ENCODE results near the gene SEC22C. TPM values are rescaled to one million over a fixed set of nuclear protein-coding genes. Genes with fewer than 3 reads are reported as not detected.

The SEC22C gene
- total RNA-seq, 1 donor from 2014 or later = 48.6 TPM

- Histone ChIP-seq H2AFZ (replicated peaks) (no peak overlapping the region), H3K9me3 (ENCODE audit: low read depth) (no peaks in the 10 kb centered on the region), H3K9ac (no peak overlapping the region), H3K4me1 (no peaks in the 10 kb centered on the region), H3K27ac (no peak overlapping the region), H3F3A (ENCODE audit: low read depth) (no peaks in the 10 kb centered on the region), H3K27me3 (no peaks in the 10 kb centered on the region), H3K36me3 (no peaks in the 10 kb centered on the region), H4K20me1 (ENCODE audit: low read depth) (no peaks in the 10 kb centered on the region), H3K4me3 (no peak overlapping the region), H3K4me2 (no peak overlapping the region), H3K79me2 (ENCODE audit: low read depth) (no peaks in the 10 kb centered on the region)
- Mint-ChIP-seq H3K4me3 (no peak overlapping the region), H3K9me3 (no peaks in the 10 kb centered on the region), H3K36me3 (peaks cover 1% of the 10 kb centered on the region), H3K27me3 (ENCODE audit: insufficient read depth, low read depth) (peaks cover 9% of the 10 kb centered on the region), H3K27ac (no peak overlapping the region), H3K4me1 (peaks cover 4% of the 10 kb centered on the region)
- DNase-seq (ENCODE audit: low spot score) = no peak
- TF ChIP-seq, protein P1, sequence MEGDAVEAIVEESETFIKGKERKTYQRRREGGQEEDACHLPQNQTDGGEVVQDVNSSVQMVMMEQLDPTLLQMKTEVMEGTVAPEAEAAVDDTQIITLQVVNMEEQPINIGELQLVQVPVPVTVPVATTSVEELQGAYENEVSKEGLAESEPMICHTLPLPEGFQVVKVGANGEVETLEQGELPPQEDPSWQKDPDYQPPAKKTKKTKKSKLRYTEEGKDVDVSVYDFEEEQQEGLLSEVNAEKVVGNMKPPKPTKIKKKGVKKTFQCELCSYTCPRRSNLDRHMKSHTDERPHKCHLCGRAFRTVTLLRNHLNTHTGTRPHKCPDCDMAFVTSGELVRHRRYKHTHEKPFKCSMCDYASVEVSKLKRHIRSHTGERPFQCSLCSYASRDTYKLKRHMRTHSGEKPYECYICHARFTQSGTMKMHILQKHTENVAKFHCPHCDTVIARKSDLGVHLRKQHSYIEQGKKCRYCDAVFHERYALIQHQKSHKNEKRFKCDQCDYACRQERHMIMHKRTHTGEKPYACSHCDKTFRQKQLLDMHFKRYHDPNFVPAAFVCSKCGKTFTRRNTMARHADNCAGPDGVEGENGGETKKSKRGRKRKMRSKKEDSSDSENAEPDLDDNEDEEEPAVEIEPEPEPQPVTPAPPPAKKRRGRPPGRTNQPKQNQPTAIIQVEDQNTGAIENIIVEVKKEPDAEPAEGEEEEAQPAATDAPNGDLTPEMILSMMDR (IDR thresholded peaks at IDR 0.05) = no peak
- TF ChIP-seq EZH2phosphoT487 (IDR thresholded peaks at IDR 0.05) = no peak
- no peak for TF ChIP-seq EZH2 (IDR thresholded peaks at IDR 0.05)
Observed at GRCh38 chr3:42544492-42545283, 37.1 kb downstream of the SEC22C start.

- H3K9ac ChIP-seq = no peak overlapping the region
- no peak overlapping the region for H3K4me2 ChIP-seq
- no peaks in the 10 kb centered on the region for H3K27me3 ChIP-seq
- H3K9me3 Mint-ChIP-seq = no peaks in the 10 kb centered on the region
- no peaks in the 10 kb centered on the region for H3F3A ChIP-seq (ENCODE audit: low read depth)
- no peak overlapping the region for H2AFZ ChIP-seq (replicated peaks)
- peaks cover 4% of the 10 kb centered on the region for H3K4me1 Mint-ChIP-seq
- H3K4me3 ChIP-seq = no peak overlapping the region
- H3K27me3 Mint-ChIP-seq (ENCODE audit: insufficient read depth, low read depth) = peaks cover 10% of the 10 kb centered on the region
- TF ChIP-seq EZH2 (IDR thresholded peaks at IDR 0.05) (no peak), EZH2phosphoT487 (IDR thresholded peaks at IDR 0.05) (no peak)
- TF ChIP-seq, protein P1 (IDR thresholded peaks at IDR 0.05) = no peak
- no peaks in the 10 kb centered on the region for H3K36me3 ChIP-seq
- no peaks in the 10 kb centered on the region for H4K20me1 ChIP-seq (ENCODE audit: low read depth)
- no peaks in the 10 kb centered on the region for H3K9me3 ChIP-seq (ENCODE audit: low read depth)
- H3K4me1 ChIP-seq = no peaks in the 10 kb centered on the region
- H3K79me2 ChIP-seq (ENCODE audit: low read depth) = no peaks in the 10 kb centered on the region
- no peak for DNase-seq (ENCODE audit: low spot score)
- peaks cover 1% of the 10 kb centered on the region for H3K36me3 Mint-ChIP-seq
- no peak overlapping the region for H3K27ac ChIP-seq
- H3K27ac Mint-ChIP-seq = no peak overlapping the region
- no peak overlapping the region for H3K4me3 Mint-ChIP-seq
Observed at GRCh38 chr3:42541079-42541478, 40.7 kb downstream of the SEC22C start.

- Mint-ChIP-seq H3K4me3 (no peak overlapping the region), H3K9me3 (no peaks in the 10 kb centered on the region), H3K27me3 (ENCODE audit: insufficient read depth, low read depth) (peaks cover 7% of the 10 kb centered on the region), H3K27ac (no peak overlapping the region), H3K4me1 (no peaks in the 10 kb centered on the region), H3K36me3 (no peaks in the 10 kb centered on the region)
- no peaks in the 10 kb centered on the region for H3K36me3 ChIP-seq
- no peaks in the 10 kb centered on the region for H3K4me1 ChIP-seq
- H4K20me1 ChIP-seq (ENCODE audit: low read depth) = no peaks in the 10 kb centered on the region
- no peak overlapping the region for H3K4me3 ChIP-seq
- no peaks in the 10 kb centered on the region for H3K27me3 ChIP-seq
- H3K9me3 ChIP-seq (ENCODE audit: low read depth) = no peaks in the 10 kb centered on the region
- H3K4me2 ChIP-seq = no peak overlapping the region
- TF ChIP-seq EZH2phosphoT487 (IDR thresholded peaks at IDR 0.05) (no peak), EZH2 (IDR thresholded peaks at IDR 0.05) (no peak)
- TF ChIP-seq, protein P1 (IDR thresholded peaks at IDR 0.05) = peak; percentile 86
- no peak overlapping the region for H3K9ac ChIP-seq
- no peak overlapping the region for H3K27ac ChIP-seq
- peak; percentile 78 for DNase-seq (ENCODE audit: low spot score)
- H3K79me2 ChIP-seq (ENCODE audit: low read depth) = no peaks in the 10 kb centered on the region
- no peaks in the 10 kb centered on the region for H3F3A ChIP-seq (ENCODE audit: low read depth)
- no peak overlapping the region for H2AFZ ChIP-seq (replicated peaks)
Observed at GRCh38 chr3:42539871-42540714, 41.7 kb downstream of the SEC22C start.

All from neural progenitor cell (in vitro differentiated cells).